Vagina (tissue), 2 donors: ENCODE results near the gene VEZF1.

Experiments
- POLR2A ChIP-seq, 2 donors: fragments of 450-650 bp; IDR thresholded peaks; one replicate each; pipeline ENCODE4 v1.6.1; 2017; ENCODE audit warnings: antibody characterized with exemption in 2 of 2, mild to moderate bottlenecking in 2 of 2, moderate library complexity in 2 of 2
- TF ChIP-seq, protein P1 (sequence below), 3 experiments: fragments of 450-650 bp in 2 of 3; fragments of 200-600 bp in 1 of 3; sonication (generic) in 1 of 3; IDR thresholded peaks; one replicate each; pipeline ENCODE4 v1.5.1; 2017 to 2019; ENCODE audit warnings: antibody characterized with exemption in 3 of 3, mild to moderate bottlenecking in 2 of 3, moderate library complexity in 2 of 3

DNA sequence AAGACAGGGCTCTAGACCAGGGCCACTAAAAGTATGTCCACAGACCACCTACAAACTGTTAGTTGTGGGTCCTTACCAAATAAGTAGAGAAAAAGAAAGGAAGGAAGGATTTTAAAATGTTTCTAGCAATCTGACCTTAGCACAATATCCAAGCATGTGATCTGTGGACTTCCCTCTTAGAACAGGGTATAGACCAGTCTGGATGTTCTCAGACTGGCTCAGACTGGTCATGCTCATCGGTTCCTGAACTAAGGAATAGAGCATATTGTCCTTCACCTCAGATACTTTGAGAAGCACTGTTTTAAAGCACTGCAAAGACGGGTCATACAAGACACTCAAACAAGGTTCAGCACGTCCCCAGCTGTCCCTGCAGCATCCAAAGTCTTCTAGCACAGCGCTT, 58.7 kb downstream of the VEZF1 start:
- TF ChIP-seq, protein P1, sequence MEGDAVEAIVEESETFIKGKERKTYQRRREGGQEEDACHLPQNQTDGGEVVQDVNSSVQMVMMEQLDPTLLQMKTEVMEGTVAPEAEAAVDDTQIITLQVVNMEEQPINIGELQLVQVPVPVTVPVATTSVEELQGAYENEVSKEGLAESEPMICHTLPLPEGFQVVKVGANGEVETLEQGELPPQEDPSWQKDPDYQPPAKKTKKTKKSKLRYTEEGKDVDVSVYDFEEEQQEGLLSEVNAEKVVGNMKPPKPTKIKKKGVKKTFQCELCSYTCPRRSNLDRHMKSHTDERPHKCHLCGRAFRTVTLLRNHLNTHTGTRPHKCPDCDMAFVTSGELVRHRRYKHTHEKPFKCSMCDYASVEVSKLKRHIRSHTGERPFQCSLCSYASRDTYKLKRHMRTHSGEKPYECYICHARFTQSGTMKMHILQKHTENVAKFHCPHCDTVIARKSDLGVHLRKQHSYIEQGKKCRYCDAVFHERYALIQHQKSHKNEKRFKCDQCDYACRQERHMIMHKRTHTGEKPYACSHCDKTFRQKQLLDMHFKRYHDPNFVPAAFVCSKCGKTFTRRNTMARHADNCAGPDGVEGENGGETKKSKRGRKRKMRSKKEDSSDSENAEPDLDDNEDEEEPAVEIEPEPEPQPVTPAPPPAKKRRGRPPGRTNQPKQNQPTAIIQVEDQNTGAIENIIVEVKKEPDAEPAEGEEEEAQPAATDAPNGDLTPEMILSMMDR (IDR thresholded peaks at IDR 0.05): no peak
- no peak for TF ChIP-seq POLR2A (IDR thresholded peaks at IDR 0.05)
